ENCODE data around the gene LY6G6D. TPM values are rescaled to one million over a fixed set of nuclear protein-coding genes. Genes with fewer than 3 reads are reported as not detected.
A peak's percentile ranks its signal among the peaks of the same experiment; 100 is the strongest.

LY6G6D gene
- total RNA-seq, 4 donors from 2014 or later, result not detected

DNA sequence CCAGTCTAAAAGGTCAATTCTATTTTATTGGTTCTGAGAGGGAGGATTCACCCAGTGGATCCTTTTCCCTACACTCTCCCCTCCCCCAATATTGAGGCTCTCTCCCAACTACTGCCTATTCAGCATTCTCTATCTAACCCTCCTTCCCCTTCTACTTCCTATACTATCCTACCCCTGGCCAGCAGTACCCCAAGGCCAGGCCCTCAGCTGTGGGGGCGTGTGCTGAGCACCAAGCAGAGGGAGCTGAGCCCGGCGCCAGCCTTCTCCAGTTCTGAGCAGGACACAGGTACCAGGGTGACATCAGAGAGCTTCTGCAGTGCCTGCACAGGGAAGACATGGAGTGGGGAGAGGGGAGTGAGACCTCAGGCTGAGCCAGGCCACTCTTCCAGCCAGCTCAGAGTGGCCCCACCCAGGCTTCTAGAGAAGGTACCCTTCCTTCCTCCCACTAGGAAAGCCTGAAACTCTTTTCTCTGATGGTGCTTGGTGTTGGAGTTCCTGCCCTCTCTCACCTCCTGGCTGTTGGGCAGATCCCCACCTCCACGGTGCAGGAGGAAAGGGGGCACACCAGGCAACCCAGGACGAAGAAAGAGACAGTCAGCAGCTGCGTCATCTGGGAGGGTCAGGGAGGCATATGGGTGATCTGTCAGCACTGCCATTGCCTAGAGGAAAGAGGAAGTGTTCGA, 12.0 kb downstream of the LY6G6D start:
- Histone ChIP-seq H3K4me1 (peaks cover 14 to 49% (median 30%) of the 10 kb centered on the region in 4 donors), H3K4me3 (no peak overlapping the region), H3K27ac (peak overlapping the region; percentile 94 to 99 (median 96)), H3K36me3 (peaks cover 0 to 14% (median 5%) of the 10 kb centered on the region in 4 donors), H3K9me3 (no peaks in the 10 kb centered on the region), H3K27me3 (no peaks in the 10 kb centered on the region)
- WGBS, 2 donors (ENCODE audit: low coverage in 1 of 2), result 61% methylated on average over 7 of the region's 7 CpGs; no CpG with 5 or more reads in 1 of the 2 donors
- intact Hi-C loops (cut with DNase I; ENCODE audit: low total_unique reads) (loop anchor here (5.0 kb wide), 1 partner anchor 105 kb away; no protein-coding TSS in a partner anchor), in situ Hi-C loops (cut with MboI; ENCODE audit: low pct_ligation_motif_present in 1 of 4, low pct_unique_long_range_greater_than_20kb in 1 of 4, low sequenced_read_pairs in 3 of 4) (no loop called here)
- no peak for TF ChIP-seq POLR2AphosphoS5 (IDR thresholded peaks at IDR 0.05)
- peak; percentile 11 for TF ChIP-seq POLR2A (IDR thresholded peaks at IDR 0.05)
- peak; percentile 51 for DNase-seq

DNA sequence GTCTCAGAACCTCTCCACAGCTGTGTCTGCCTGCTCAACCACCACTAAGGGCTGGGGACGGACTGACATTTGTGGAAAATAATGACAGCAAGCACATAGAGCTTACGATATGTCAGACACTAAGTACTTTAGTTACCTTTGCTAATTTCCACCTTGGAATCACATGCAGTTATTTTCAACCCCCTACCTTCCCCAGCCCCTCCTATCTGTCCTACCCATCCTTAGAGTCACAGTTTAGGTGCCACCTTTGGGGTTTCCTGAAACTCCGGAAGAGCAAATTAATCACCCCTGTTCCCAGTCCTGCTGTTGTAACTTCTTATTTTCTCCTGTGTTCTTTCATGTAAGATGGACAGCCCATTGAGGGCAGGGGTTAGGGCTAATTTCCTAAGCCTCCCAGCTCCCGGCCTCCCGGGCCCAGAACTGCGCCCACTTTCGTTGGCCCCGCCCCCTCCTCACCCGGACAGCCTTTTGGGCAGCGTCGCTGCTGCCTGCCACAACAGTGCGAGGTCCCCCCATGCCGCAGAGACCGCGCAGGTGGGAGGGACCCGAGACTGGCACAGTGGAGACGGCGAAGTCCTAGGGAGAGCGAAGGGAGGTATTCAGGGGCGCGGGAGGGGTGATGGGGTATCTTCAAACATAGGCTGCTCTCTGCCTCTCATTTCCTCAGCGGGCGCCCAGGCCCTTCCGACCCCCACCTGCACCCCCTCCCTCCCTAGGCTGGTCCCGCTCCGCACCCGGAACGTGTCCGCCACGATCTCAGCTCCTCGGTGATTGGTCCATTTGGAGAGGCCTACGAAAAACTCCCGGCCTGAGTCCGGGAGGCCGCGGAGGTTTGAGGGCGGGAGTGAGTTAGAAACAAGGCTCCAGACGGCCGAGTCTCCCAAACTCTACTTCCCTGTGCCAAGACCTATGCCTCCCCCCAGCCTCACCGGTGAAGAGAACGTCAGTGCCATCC, 12.8 kb downstream of the LY6G6D start:
- 80 to 87% methylated on average over 5 to 41 of the region's 41 CpGs for WGBS, 2 donors (ENCODE audit: low coverage in 1 of 2)
- TF ChIP-seq EP300 (IDR thresholded peaks at IDR 0.05; ENCODE audit: low read depth) (no peak), POLR2A (IDR thresholded peaks at IDR 0.05) (no peak), POLR2AphosphoS5 (IDR thresholded peaks at IDR 0.05) (no peak)
- TF ChIP-seq, protein P1, sequence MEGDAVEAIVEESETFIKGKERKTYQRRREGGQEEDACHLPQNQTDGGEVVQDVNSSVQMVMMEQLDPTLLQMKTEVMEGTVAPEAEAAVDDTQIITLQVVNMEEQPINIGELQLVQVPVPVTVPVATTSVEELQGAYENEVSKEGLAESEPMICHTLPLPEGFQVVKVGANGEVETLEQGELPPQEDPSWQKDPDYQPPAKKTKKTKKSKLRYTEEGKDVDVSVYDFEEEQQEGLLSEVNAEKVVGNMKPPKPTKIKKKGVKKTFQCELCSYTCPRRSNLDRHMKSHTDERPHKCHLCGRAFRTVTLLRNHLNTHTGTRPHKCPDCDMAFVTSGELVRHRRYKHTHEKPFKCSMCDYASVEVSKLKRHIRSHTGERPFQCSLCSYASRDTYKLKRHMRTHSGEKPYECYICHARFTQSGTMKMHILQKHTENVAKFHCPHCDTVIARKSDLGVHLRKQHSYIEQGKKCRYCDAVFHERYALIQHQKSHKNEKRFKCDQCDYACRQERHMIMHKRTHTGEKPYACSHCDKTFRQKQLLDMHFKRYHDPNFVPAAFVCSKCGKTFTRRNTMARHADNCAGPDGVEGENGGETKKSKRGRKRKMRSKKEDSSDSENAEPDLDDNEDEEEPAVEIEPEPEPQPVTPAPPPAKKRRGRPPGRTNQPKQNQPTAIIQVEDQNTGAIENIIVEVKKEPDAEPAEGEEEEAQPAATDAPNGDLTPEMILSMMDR (IDR thresholded peaks at IDR 0.05), result no peak

DNA sequence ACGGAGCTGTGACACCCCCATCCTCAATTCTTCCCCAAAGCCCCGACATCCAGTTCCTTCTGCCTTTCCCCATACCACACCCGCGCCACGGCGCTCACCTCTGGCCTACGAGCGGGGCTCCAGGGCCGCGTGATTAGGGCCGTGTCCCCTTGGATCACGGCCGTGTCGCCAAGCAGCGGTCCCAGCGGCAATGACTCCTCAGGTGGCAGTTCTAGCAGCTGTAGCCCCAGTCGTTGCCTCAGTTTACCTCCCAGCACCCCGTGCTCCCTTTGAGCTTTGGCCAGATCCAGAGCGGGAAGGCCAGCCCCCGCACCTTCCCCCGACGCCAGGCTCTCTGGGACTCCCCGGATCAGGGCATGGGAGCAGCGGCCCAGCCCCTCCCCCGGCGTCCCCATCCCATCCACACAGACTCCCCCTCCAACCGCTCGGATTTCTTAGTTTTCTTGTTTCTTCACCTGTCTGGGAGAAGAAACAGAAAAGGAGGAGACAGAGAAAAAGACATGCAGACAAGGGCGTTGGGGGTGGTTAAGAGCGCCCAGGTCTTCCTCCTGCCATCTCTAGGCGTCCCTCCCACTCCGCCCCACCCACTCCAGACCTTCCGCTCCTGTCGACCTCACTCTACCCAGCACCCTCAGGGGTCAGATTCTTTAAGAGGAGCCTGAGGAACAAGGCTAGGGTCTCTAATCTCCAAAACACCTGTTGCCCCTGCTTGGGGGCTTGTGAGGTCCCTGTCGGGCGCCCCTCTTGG, 13.8 kb downstream of the LY6G6D start, which contains the start of gene DDAH2:
TSS of gene DDAH2 (minus strand) at position 533 of the 748 bp plus-strand sequence. CDS start at position 395, 138 bp downstream.
- Histone ChIP-seq H3K36me3 (peaks cover 0 to 27% (median 13%) of the 10 kb centered on the region in 4 donors), H3K4me1 (peaks cover 17 to 63% (median 39%) of the 10 kb centered on the region in 4 donors), H3K9me3 (no peaks in the 10 kb centered on the region), H3K27ac (peak within 1 kb of the TSS; percentile 94 to 99 (median 96)), H3K27me3 (no peaks in the 10 kb centered on the region), H3K4me3 (peak within 1 kb of the TSS; percentile 58 to 79 (median 73))
- WGBS, 2 donors (ENCODE audit: low coverage in 1 of 2), result 0 to 25% methylated on average over 2 to 36 of the region's 36 CpGs
- DNase-seq, result peak; percentile 33
- no peak for TF ChIP-seq POLR2AphosphoS5 (IDR thresholded peaks at IDR 0.05)
- TF ChIP-seq, protein P1 (IDR thresholded peaks at IDR 0.05), result peak in 3 of 5 experiments; percentile 42 to 78 (median 51)
- intact Hi-C loops (cut with DNase I; ENCODE audit: low total_unique reads) (loop anchor here (5.0 kb wide), 1 partner anchor 103 kb away; no protein-coding TSS in a partner anchor), in situ Hi-C loops (cut with MboI; ENCODE audit: low pct_ligation_motif_present in 1 of 4, low pct_unique_long_range_greater_than_20kb in 1 of 4, low sequenced_read_pairs in 3 of 4) (no loop called here)

More for the DNA sequence above, 12.8 kb downstream of the LY6G6D start:
- intact Hi-C loops (cut with DNase I; ENCODE audit: low total_unique reads), result loop anchor here (5.0 kb wide), 1 partner anchor 104 kb away; no protein-coding TSS in a partner anchor
- no peak for DNase-seq
- peaks cover 14 to 53% (median 31%) of the 10 kb centered on the region in 4 donors for H3K4me1 ChIP-seq
- H3K27me3 ChIP-seq, result no peaks in the 10 kb centered on the region
- H3K27ac ChIP-seq, result peak overlapping the region; percentile 94 to 99 (median 96)
- H3K9me3 ChIP-seq, result no peaks in the 10 kb centered on the region
- peaks cover 0 to 22% (median 9%) of the 10 kb centered on the region in 4 donors for H3K36me3 ChIP-seq
- in situ Hi-C loops (cut with MboI; ENCODE audit: low pct_ligation_motif_present in 1 of 4, low pct_unique_long_range_greater_than_20kb in 1 of 4, low sequenced_read_pairs in 3 of 4), result no loop called here
- peak overlapping the region in 3 of 4 donors; percentile 58 to 74 (median 72) for H3K4me3 ChIP-seq

- Histone ChIP-seq H3K4me1 (peaks cover 23 to 69% (median 45%) of the 10 kb centered on the region in 4 donors), H3K4me3 (peak overlapping the region; percentile 58 to 79 (median 73)), H3K36me3 (peaks cover 0 to 28% (median 13%) of the 10 kb centered on the region in 4 donors), H3K9me3 (no peaks in the 10 kb centered on the region), H3K27ac (peak overlapping the region; percentile 94 to 99 (median 96)), H3K27me3 (no peaks in the 10 kb centered on the region)
- DNase-seq, result peak; percentile 97
- WGBS, 2 donors (ENCODE audit: low coverage in 1 of 2), result 2% methylated on average over 22 of the region's 29 CpGs; no CpG with 5 or more reads in 1 of the 2 donors
- intact Hi-C loops (cut with DNase I; ENCODE audit: low total_unique reads) (loop anchor here (5.0 kb wide), 1 partner anchor 103 kb away; no protein-coding TSS in a partner anchor), in situ Hi-C loops (cut with MboI; ENCODE audit: low pct_ligation_motif_present in 1 of 4, low pct_unique_long_range_greater_than_20kb in 1 of 4, low sequenced_read_pairs in 3 of 4) (no loop called here)
- peak; percentile 79 for TF ChIP-seq POLR2A (IDR thresholded peaks at IDR 0.05)
- TF ChIP-seq EP300 (IDR thresholded peaks at IDR 0.05; ENCODE audit: low read depth), result no peak
- TF ChIP-seq POLR2AphosphoS5 (IDR thresholded peaks at IDR 0.05), result peak; percentile 86 to 94 (median 89)
- TF ChIP-seq, protein P1 (IDR thresholded peaks at IDR 0.05), result peak in 2 of 5 experiments; percentile 46 to 74
Measured at GRCh38 chr6:31729515-31729978, 14.4 kb downstream of the LY6G6D start.

All from transverse colon (tissue), 4 donors.